K562 (cell line): ENCODE results near the gene COX6B2. TPM values are rescaled to one million over a fixed set of nuclear protein-coding genes. Genes with fewer than 3 reads are reported as not detected.

Source experiments
- ARID1B ChIP-seq: fragments of 450-650 bp; IDR thresholded peaks from 2 replicates; pipeline ENCODE4 v1.6.1; 2016; ENCODE audit warnings: antibody characterized with exemption, mild to moderate bottlenecking, inconsistent platforms
- BRF2 ChIP-seq: IDR thresholded peaks from 3 replicates; pipeline ENCODE4 v1.6.1; 2011; ENCODE audit warnings: borderline replicate concordance, mild to moderate bottlenecking; ENCODE audit not compliant: insufficient read length, insufficient read depth
- CBFB ChIP-seq: sonication (generic); formaldehyde crosslinking; IDR thresholded peaks from 2 replicates; pipeline ENCODE4 v1.4.0; 2020; ENCODE audit warnings: mild to moderate bottlenecking, missing genetic modification reagents
- CEBPB ChIP-seq: fragments of 450-650 bp; IDR thresholded peaks from 2 replicates; pipeline ENCODE4 v1.6.1; 2016; ENCODE audit warnings: missing genetic modification characterization, missing compliant biosample characterization
- CTBP1 ChIP-seq: fragments of 450-650 bp; IDR thresholded peaks from 2 replicates; pipeline ENCODE4 v1.6.1; 2016; ENCODE audit warnings: borderline replicate concordance
- MLX ChIP-seq, 2 experiments: fragments of 450-650 bp in 1 of 2; sonication (generic) in 1 of 2; formaldehyde crosslinking; conservative IDR thresholded peaks; 2 replicates each; pipeline versions ENCODE4 v1.4.0 to v1.8.1; 2020 to 2022; ENCODE audit warnings: mild to moderate bottlenecking in 1 of 2, missing genetic modification reagents in 1 of 2
- NCOA1 ChIP-seq: fragments of 450-650 bp; IDR thresholded peaks from 2 replicates; pipeline ENCODE4 v1.6.1; 2016; ENCODE audit warnings: low read depth
- PTRF ChIP-seq: fragments of 450-650 bp; IDR thresholded peaks from 2 replicates; pipeline ENCODE4 v1.6.1; 2016; ENCODE audit warnings: mild to moderate bottlenecking, missing genetic modification characterization, missing compliant biosample characterization
- RBBP5 ChIP-seq: fragments of 200-600 bp; sonication (generic); IDR thresholded peaks from 2 replicates; pipeline ENCODE4 v1.6.1; 2012; ENCODE audit warnings: borderline replicate concordance, mild to moderate bottlenecking, low read length, control low read depth, inconsistent platforms; ENCODE audit not compliant: insufficient read depth, poor library complexity, severe bottlenecking
- RUNX1 ChIP-seq: sonication (generic); IDR thresholded peaks from 2 replicates; pipeline ENCODE4 v1.6.1; 2016; ENCODE audit warnings: antibody characterized with exemption, low read depth
- SMAD1 ChIP-seq: fragments of 150-350 bp; IDR thresholded peaks from 2 replicates; pipeline ENCODE4 v1.6.1; 2014; ENCODE audit warnings: low read length, low read depth; ENCODE audit not compliant: partially characterized antibody
- SMAD3 ChIP-seq: fragments of 450-650 bp; formaldehyde crosslinking; conservative IDR thresholded peaks from 2 replicates; pipeline ENCODE4 v1.4.0; 2020; ENCODE audit warnings: mild to moderate bottlenecking
- STAT5A ChIP-seq: IDR thresholded peaks from 2 replicates; pipeline ENCODE4 v1.6.1; 2012; ENCODE audit warnings: low read length, inconsistent platforms, borderline replicate concordance
- ZBTB40 ChIP-seq, 2 experiments: fragments of 450-650 bp in 1 of 2; sonication (generic) in 1 of 2; formaldehyde crosslinking in 1 of 2; IDR thresholded peaks; 2 replicates each; pipeline versions ENCODE4 v1.7.1 to v1.9.0; 2016 to 2022; ENCODE audit warnings: inconsistent platforms in 1 of 2, mild to moderate bottlenecking in 1 of 2, missing genetic modification reagents in 1 of 2
- ZKSCAN1 ChIP-seq: fragments of 150-350 bp; IDR thresholded peaks from 2 replicates; pipeline ENCODE4 v1.6.1; 2016; ENCODE audit warnings: low read depth, low read length
- ZNF408 ChIP-seq: fragments of 250-450 bp; sonication (Bioruptor Pico); IDR thresholded peaks from 2 replicates; pipeline ENCODE4 v1.4.0; 2020; ENCODE audit warnings: low read depth, mild to moderate bottlenecking, moderate library complexity
- ZNF431 ChIP-seq: sonication (generic); formaldehyde crosslinking; IDR thresholded peaks from 2 replicates; pipeline ENCODE4 v1.8.0; 2022; ENCODE audit warnings: mild to moderate bottlenecking, missing genetic modification reagents
- polyA plus RNA-seq, 8 experiments: library from polyadenylated mRNA; depleted of rRNA in 4 of 8; stranded (reverse) in 5 of 8; unstranded in 3 of 8; fragments of >200 nt; fragmentation: Nextera tagmentation in 2 of 8; fragmentation: Illumina TruSeq in 1 of 8; extraction: Ambion mirVana in 2 of 8; extraction: Trizol in 1 of 8; gene quantifications; 2 replicates each; pipeline versions ENCODE4 v1.2.1 to v1.2.3, GENCODE V29; 2011 to 2014; ENCODE audit warnings: inconsistent platforms in 1 of 8, missing spikeins in 1 of 8
- total RNA-seq, 7 experiments: library from RNA; depleted of rRNA in 6 of 7; stranded (reverse); fragments of >200 nt in 6 of 7; fragmentation: Illumina TruSeq in 2 of 7; extraction: Trizol in 2 of 7; gene quantifications; 2 replicates each; pipeline versions ENCODE4 v1.2.1 to v1.2.3, GENCODE V29; 2011 to 2021; ENCODE audit warnings: low replicate concordance in 1 of 7

COX6B2 gene
- total and polyA plus RNA-seq, 9 of the 15 experiments (the other 6 are each of a cell fraction or from before 2014, with no cell fraction given): 0.40 to 2.5 (median 0.83) TPM

- no peak for TF ChIP-seq BRF2
- TF ChIP-seq RBBP5: peak; percentile 76
- no peak for TF ChIP-seq PTRF (tag)
- TF ChIP-seq CEBPB (tag): no peak
- TF ChIP-seq SMAD1: peak; percentile 87
- TF ChIP-seq ZNF431 (CRISPR knock-in tag): no peak
- no peak for TF ChIP-seq ZNF408 (CRISPR knock-in tag)
- TF ChIP-seq CBFB: no peak
- TF ChIP-seq SMAD3 (CRISPR knock-in tag): no peak; the same call in 1 of the 2 replicates
- TF ChIP-seq ZBTB40 (IDR thresholded peaks at IDR 0.05): peak; percentile 95
- no peak for TF ChIP-seq ZBTB40 (CRISPR knock-in tag; IDR thresholded peaks at IDR 0.05)
- TF ChIP-seq CTBP1: peak; percentile 26; the same call in 1 of the 2 replicates
- no peak for TF ChIP-seq MLX (CRISPR knock-in tag; conservative IDR thresholded peaks at IDR 0.05)
- no peak; the same call in 1 of the 2 replicates for TF ChIP-seq STAT5A
- TF ChIP-seq RUNX1: 0 out of 2 replicates have a peak, but pooled peaks have one; percentile 45
- TF ChIP-seq ZKSCAN1: no peak
- TF ChIP-seq ARID1B: no peak
- peak; percentile 62 for TF ChIP-seq NCOA1
Measured at GRCh38 chr19:55385724-55386492, 31.4 kb upstream of the COX6B2 start, which contains the start of gene RPL28 (continued).
